NCI-H446 (cell line): ENCODE data around the gene RNF187.

Experiments
- DNase-seq, 2 experiments: peaks; one replicate each; lab custom pipeline; 2025; lab: John Stamatoyannopoulos, UW

RNF187 gene

DNA sequence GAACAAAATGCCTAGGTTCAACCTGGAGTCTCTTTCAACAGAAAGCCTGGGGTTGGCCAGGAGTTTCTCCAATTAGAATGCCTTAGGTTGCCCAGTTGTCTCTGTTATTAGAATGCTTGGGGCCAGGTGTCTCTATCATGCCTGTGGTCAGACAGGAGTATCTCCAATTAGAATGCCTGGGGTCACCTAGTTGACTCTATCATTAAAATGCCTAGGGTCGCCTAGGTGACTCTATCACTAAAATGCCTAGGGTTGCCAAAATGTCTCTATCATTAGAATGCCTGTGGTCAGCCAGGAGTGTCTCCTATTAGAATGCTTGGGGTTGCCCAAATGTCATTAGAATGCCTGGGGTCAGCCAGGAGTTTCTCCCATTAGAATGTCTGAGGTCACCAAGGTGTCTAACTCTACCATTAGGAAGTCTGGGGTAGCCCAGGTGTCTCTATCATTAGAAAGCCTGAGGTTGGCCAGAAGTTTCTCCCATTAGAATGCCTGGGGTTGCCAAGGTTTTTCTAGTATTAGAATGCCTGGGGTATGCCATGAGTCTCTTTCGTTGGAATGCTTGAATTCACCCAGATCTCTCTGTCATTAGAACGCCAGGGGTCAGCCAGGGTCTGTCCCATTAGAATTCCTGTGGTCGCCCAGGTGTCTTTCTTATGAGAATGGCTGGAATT is 57.9 kb downstream of the RNF187 start:
- no peak for DNase-seq
